GM21360 (cell line): ENCODE measurements around the gene HOXD12.

Experiments used
- ATAC-seq: cut with Tn5 transposase; IDR thresholded peaks from one replicate; pipeline ENCODE4 v1.9.1; 2021; ENCODE audit warnings: mild to moderate bottlenecking, moderate library complexity; ENCODE audit not compliant: unreplicated experiment

Gene HOXD12

GRCh38 chr2:176092270-176093144 is 7.1 kb upstream of the HOXD12 start, which contains the start of gene HOXD13:
HOXD13 (plus strand) TSS chr2:176092721; CDS start chr2:176092891, 170 bp downstream.
- ATAC-seq: no peak

GRCh38 chr2:176093145-176093897 is 6.3 kb upstream of the HOXD12 start:
- no peak for ATAC-seq

- no peak for ATAC-seq
These were observed 5.7 kb upstream of the HOXD12 start for GRCh38 chr2:176093898-176094249.

DNA sequence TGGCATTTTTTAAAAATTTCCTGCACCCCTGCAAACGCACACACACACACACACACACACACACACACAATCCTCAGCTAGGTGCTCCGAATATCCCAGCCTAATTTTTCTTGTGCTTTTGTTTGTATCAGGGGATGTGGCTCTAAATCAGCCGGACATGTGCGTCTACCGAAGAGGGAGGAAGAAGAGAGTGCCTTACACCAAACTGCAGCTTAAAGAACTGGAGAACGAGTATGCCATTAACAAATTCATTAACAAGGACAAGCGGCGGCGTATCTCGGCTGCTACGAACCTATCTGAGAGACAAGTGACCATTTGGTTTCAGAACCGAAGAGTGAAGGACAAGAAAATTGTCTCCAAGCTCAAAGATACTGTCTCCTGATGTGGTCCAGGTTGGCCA is 5.2 kb upstream of the HOXD12 start:
- no peak for ATAC-seq

- no peak for ATAC-seq
These were observed 4.2 kb upstream of the HOXD12 start for GRCh38 chr2:176095421-176095820.

DNA sequence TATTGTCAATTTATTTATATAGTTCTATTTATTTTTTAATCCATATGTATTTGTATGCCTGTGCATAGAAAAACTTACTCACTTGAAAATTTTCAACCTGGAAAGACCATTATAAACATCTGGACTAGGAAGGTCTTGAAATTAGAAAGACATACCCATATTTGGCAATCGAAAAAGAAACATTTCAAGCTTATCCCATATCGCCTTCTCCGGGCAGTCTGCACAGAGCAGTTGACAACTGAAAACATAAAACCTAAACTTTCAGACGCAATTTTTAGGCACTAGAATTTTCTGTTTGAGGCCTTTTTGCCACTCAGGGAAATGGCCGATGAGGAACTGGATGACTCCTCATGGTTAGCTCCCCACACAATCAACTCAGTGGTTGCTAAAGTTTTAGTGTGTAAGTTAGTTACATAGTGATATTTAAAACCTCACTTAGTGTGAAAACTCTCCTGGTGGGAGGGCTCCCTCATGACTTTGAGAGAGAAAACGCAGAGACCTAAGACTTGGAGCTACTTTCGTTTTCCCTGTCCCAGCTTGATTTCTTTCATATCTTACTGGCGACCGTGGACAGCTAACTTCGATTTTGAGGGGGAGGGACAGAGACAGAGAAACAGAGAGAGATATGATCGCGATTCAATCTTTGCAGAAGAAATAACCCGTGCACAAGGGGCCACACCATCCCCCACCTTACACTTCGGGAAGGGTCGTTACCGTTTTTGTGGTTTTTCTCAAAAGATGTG is 3.2 kb upstream of the HOXD12 start:
- ATAC-seq: no peak

DNA sequence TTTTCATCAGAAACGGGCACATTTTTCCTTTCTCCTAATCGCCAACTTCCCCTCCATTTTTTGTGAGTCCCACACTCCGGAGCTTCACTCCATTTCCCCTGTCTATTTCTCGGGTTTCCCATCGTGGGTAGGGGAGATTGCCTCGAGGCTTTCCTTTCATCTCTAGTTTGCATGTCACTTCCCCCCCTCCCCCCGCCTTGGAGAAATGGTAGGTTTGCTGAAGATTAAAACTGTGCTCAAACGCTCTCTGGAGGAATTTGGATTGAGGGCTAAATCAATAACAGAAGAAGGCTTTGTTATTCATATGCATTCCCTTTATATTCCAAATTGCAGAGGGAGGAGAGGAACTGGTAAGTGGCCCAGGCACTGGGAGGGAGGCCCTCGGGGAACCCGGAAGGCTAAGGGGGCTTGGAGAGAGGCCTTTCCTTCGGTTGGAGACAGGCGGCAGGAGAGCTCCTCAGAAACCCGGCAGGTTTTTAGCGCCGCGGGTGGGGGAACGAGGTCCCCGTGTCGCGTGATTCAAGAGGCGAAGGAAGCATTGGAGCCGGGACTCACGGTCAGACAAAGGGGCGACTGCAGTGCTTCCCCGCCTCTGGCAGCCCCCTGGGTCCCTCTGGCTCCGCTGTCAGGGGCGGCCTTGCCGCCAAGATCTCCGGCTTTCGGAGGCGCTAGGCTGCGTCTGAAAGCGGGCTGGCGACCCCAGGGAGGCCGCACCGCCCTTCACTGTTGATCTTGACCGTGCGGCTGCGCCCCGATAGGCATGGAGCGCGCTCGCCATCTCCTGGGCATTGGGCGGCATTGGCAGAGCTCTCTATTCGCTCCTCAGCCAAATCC is 2.4 kb upstream of the HOXD12 start:
- peak; percentile 76 for ATAC-seq

- ATAC-seq: no peak
These were observed 1.7 kb upstream of the HOXD12 start for GRCh38 chr2:176097820-176098365.

DNA sequence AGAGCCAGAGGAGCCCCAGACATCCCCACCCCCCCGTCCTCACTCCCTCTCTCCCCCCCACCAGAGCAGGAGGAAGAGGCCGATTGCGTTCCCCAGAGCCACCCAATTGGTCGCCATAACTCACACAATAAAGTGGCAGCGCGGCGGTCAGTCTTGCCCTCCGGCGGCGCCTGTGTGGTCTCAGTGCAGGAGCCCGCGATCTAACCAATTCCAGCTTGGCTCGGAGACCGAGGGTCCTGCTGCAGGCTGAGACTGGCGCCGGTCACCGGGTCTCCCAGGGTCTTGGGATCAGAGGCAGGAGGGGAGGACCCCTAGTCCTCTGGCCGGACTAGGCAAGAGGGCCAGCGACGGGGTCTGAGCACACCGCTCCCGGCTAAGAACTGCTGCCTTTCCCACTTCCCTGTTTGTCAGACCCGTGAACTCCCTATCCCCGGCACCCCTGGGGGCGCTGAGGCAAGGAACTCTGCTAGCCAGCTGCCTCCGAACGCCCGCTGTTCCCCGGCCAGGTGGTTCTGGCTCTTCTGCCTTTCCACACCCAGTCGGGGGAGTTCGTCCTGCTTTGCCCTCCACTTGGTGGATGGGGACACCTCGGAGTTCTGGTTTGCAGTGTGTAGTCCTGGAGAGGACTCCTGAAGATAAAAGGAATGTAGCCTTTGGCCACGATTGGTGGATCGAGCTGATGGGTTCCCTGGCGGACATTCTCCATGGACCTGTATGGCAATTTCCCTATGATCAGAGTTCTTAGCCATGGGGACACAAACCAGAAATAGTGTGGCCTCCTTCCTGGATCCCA is 1.0 kb upstream of the HOXD12 start:
- no peak for ATAC-seq

GRCh38 chr2:176099159-176099727 is 352 bp upstream of the HOXD12 start:
- ATAC-seq: no peak

DNA sequence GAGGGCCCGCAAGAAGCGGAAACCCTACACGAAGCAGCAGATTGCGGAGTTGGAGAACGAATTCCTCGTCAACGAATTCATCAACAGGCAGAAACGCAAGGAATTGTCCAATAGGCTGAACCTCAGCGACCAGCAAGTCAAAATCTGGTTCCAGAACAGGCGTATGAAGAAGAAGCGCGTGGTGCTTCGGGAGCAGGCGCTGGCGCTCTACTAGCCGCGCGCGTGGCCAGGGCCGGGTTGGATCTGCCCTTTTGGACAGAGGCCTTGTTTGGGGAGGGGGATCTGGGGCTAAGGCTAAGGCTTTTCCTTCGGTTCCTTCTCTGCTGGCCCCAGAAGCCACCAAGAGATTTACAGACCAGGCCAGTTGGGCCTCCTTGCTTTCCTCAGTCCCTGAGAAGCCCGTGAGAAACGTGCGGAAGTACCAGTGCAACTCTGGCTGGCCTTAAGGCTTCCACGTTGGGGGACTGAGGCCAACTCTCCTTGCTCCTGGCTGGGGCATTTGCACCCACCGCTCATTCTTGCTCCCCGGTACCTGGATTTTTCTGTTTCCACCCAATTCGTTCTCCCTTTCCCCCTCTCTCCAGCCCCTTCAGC is 1.0 kb downstream of the HOXD12 start:
- ATAC-seq: no peak

- ATAC-seq: no peak
These were observed 1.7 kb downstream of the HOXD12 start for GRCh38 chr2:176101216-176101830.

DNA sequence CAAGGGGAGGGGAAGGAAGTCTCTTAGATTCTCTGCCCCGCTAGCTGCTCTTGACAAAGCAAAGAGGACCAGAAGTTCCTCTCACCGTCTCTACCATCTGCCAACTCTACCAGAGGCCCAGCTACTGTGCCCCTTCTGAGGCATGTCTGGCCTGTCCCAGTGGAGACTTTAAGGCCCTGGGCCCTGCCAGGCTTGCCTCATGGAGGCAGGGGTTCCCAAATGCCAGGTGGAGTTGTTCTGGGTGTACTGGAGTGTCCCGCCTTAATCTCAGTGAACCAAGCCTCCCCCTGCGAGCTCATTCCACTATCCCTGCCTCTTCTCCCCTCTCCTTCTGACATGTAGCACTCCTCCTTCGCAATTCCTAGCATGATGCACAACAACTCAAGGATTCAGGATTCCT is 2.2 kb downstream of the HOXD12 start:
- ATAC-seq: no peak

GRCh38 chr2:176102309-176102866 is 2.8 kb downstream of the HOXD12 start:
- no peak for ATAC-seq

GRCh38 chr2:176103194-176103593 is 3.6 kb downstream of the HOXD12 start:
- no peak for ATAC-seq

DNA sequence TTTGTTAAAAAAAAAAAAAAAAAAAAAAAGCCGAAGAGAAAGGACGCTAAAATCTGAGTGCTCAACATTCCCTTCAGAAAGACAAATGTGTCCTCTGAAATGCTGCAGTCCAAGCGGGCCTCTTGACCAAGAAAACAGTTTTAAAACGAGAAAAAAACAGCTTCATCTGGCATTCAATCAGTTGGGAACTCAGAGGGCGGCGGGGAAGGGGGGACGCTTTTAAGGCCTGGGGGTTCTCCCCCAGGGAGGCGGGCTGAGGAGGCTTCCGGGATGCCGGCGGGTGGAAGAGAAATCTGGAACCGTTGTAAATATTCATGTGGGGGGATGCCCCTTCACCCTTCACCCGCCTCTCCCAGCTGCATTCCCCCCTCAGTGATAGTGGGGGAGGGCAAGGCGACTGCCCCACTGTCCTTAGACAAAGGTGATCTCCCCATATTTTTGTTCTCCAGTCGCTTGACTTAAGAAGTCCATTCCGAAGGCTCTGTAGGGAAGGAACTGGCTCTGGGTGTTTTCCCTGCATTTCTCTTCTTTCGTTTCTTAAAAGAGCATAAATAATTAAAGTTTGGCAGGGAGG is 4.2 kb downstream of the HOXD12 start:
- no peak for ATAC-seq

DNA sequence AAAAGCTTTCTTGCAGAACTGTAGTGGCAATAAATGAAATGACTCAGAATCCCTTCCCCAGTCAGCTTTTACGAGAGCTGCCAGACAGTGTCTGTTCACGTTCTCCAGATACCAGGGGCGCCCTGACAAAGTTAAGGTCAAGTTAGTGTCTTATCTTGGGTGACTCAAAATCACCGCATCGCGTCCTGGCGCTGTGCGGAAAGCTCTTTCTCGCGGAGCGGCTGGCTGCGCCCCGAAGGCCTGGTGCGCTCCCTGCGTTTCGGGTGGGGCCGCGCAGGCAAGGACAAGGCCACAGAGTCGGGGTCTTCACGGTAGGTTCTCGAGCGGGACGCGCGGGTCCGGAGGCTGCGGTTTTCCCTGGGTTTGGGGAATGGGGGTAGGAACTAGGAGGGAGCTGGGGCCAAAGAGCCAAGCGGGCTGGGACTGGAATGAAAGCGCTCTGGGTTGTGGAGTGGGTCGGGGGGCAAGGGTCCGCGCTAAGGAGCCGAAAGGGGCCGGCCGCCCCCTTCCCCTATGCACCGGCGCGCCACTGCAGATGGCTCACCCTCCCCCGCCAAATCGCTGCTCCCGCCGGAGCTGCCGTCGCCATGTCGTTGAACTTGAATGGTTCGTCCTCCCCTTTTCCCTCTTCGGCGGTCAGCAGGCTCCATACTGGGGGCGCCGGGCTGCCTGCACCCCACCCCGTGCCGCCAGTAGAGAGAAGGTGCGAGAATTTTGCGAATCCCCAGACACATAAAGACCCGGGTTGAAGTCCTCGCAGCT is 4.9 kb downstream of the HOXD12 start:
- ATAC-seq: no peak
